Measurements from ENCODE around the gene CCDC88B. TPM values are rescaled to one million over a fixed set of nuclear protein-coding genes. Genes with fewer than 3 reads are reported as not detected.

CCDC88B gene
- polyA plus RNA-seq, 4 donors: 2.7 to 4.6 (median 3.7) TPM

DNA sequence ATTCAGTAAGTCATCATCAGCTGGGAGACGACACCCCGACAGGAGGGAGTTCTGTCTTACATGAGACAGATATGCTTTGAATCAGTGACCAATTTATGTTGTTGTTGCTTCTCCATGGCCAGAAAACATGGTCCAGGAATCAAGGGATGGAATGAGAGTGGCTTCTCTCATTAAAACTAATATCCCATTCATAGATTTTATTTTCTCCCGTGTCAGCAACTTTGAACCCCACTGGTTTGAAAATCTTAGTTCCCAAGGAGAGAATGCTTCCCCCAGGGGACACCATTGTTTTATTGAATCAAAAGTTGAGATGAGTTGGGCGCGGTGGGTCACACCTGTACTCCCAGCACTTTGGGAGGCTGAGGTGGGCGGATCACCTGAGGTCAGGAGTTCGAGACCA is 61.8 kb downstream of the CCDC88B start:
- no peak for DNase-seq (ENCODE audit: low read depth in 4 of 4, low spot score in 2 of 4)

DNA sequence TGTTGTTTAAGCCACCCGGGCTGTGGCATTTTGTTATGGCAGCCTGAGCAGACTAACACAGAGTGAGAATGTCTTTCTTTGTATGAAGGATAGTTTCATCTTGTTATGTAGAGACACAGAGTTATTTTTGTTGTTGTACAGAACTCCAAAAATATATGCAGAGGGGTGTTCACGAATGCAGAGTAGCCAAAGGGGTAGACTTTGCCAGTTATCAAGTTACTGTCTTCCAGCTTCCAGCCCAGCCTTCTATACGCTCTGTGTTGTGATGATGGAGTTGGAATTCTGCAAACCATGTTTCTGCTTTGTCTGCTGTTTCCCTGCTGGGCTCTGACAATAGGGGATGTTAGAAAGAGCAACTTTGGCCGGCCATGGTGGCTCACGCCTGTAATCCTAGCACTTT is 63.1 kb downstream of the CCDC88B start:
- DNase-seq (ENCODE audit: low read depth in 4 of 4, low spot score in 2 of 4): no peak

DNA sequence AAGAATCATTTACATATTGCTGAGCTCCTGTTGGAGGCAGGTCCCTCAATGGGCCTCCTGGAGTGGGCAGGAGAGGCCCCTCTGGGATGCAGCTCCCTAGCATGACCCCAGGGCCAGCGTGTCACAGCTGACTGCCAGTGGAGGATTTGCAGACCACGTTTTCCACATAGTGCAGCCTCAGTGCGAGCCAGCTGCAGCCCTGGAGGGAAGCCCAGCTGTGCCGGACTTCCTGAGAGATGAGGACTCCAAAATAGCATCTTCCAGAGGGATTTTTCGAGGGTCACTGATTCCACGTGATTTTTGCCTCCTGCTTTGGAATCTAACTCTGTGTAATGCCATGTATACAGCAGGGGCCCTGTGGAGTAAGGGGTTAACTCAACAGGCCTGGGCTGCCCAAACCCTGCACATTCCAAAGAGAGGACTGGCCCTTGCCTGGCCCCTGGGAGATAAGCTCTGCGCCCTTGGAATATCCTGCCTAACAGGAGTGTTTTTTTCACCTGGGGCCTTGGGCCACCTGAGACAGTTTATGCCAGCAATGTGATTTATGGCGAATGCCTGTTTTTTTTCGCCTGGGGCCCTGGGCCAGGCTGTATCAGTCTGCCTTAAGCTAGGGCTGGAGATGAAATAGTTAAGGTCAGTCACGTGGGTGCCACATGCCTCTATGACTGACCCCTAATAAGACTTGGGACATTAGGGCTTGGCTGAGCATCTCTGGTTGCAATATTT is 66.4 kb downstream of the CCDC88B start:
- DNase-seq (ENCODE audit: low read depth in 4 of 4, low spot score in 2 of 4): no peak

Other genes with a start within 250 kb of the CCDC88B start
- 10 to 100 TPM; 15.1 to 23.2 (median 19.5) TPM for gene MACROD1, start 174.1 kb upstream of the CCDC88B start, polyA plus RNA-seq (ENCODE audit: insufficient read length in 4 of 4)
- gene STIP1, start 154.0 kb upstream of the CCDC88B start, polyA plus RNA-seq (ENCODE audit: insufficient read length in 4 of 4): 100 to 1,000 TPM; 156 to 207 (median 187) TPM
- gene FERMT3, start 133.5 kb upstream of the CCDC88B start, polyA plus RNA-seq (ENCODE audit: insufficient read length in 4 of 4): 1 to 10 TPM; 4.4 to 8.1 (median 4.9) TPM
- 10 to 100 TPM; 32.9 to 58.5 (median 48.2) TPM for gene TRPT1, start 114.0 kb upstream of the CCDC88B start, polyA plus RNA-seq (ENCODE audit: insufficient read length in 4 of 4)
- 10 to 100 TPM; 21.4 to 41.4 (median 32.5) TPM for gene NUDT22, start 113.9 kb upstream of the CCDC88B start, polyA plus RNA-seq (ENCODE audit: insufficient read length in 4 of 4)
- gene DNAJC4, start 109.7 kb upstream of the CCDC88B start, polyA plus RNA-seq (ENCODE audit: insufficient read length in 4 of 4): 10 to 100 TPM; 54.6 to 78.9 (median 72.2) TPM
- 100 to 1,000 TPM in 2 of 4 donors, 10 to 100 TPM in 2; 76.6 to 116 (median 99.7) TPM for gene VEGFB, start 105.6 kb upstream of the CCDC88B start, polyA plus RNA-seq (ENCODE audit: insufficient read length in 4 of 4)
- gene FKBP2, start 99.1 kb upstream of the CCDC88B start, polyA plus RNA-seq (ENCODE audit: insufficient read length in 4 of 4): 100 to 1,000 TPM in 2 of 4 donors, 10 to 100 TPM in 2; 94.5 to 110 (median 102) TPM
- gene PPP1R14B, start 93.3 kb upstream of the CCDC88B start, polyA plus RNA-seq (ENCODE audit: insufficient read length in 4 of 4): 100 to 1,000 TPM in 1 of 4 donors, 10 to 100 TPM in 3; 53.8 to 117 (median 76.0) TPM
- 10 to 100 TPM; 11.8 to 17.5 (median 14.8) TPM for gene PLCB3, start 88.7 kb upstream of the CCDC88B start, polyA plus RNA-seq (ENCODE audit: insufficient read length in 4 of 4)
- 10 to 100 TPM; 44.2 to 72.0 (median 57.1) TPM for gene BAD, start 55.5 kb upstream of the CCDC88B start, polyA plus RNA-seq (ENCODE audit: insufficient read length in 4 of 4)
- 10 to 100 TPM; 25.6 to 52.9 (median 40.4) TPM for gene GPR137, start 54.4 kb upstream of the CCDC88B start, polyA plus RNA-seq (ENCODE audit: insufficient read length in 4 of 4)
- gene KCNK4, start 48.9 kb upstream of the CCDC88B start, polyA plus RNA-seq (ENCODE audit: insufficient read length in 4 of 4): under 1 TPM in 1 of 4 donors, not detected in 3; 0.09 TPM
- gene CATSPERZ, start 39.8 kb upstream of the CCDC88B start, polyA plus RNA-seq (ENCODE audit: insufficient read length in 4 of 4): under 1 TPM in 1 of 4 donors, not detected in 3; 0.19 TPM
- gene ESRRA, start 34.7 kb upstream of the CCDC88B start, polyA plus RNA-seq (ENCODE audit: insufficient read length in 4 of 4): 10 to 100 TPM; 17.9 to 31.1 (median 26.0) TPM
- gene TRMT112, start 22.6 kb upstream of the CCDC88B start, polyA plus RNA-seq (ENCODE audit: insufficient read length in 4 of 4): 100 to 1,000 TPM; 209 to 285 (median 235) TPM
- gene PRDX5, start 22.1 kb upstream of the CCDC88B start, polyA plus RNA-seq (ENCODE audit: insufficient read length in 4 of 4): 100 to 1,000 TPM; 187 to 282 (median 212) TPM
- gene RPS6KA4, start 19.0 kb downstream of the CCDC88B start, polyA plus RNA-seq (ENCODE audit: insufficient read length in 4 of 4): 10 to 100 TPM; 11.0 to 17.4 (median 15.0) TPM
- 10 to 100 TPM; 22.2 to 34.4 (median 28.6) TPM for gene SLC22A11, start 215.7 kb downstream of the CCDC88B start, polyA plus RNA-seq (ENCODE audit: insufficient read length in 4 of 4)